RKO (cell line): Measurements from ENCODE around the gene STIL.
"Not testable (repeated sequence)": the region's sequence is repeated elsewhere in the genome, so short reads cannot be mapped to it uniquely, and the experiment has no call there.

Experiments used
- DNase-seq: peaks from one replicate; pipeline ENCODE4 v3.0.0-alpha.2; 2016; ENCODE audit warnings: low spot score

The STIL gene

DNA sequence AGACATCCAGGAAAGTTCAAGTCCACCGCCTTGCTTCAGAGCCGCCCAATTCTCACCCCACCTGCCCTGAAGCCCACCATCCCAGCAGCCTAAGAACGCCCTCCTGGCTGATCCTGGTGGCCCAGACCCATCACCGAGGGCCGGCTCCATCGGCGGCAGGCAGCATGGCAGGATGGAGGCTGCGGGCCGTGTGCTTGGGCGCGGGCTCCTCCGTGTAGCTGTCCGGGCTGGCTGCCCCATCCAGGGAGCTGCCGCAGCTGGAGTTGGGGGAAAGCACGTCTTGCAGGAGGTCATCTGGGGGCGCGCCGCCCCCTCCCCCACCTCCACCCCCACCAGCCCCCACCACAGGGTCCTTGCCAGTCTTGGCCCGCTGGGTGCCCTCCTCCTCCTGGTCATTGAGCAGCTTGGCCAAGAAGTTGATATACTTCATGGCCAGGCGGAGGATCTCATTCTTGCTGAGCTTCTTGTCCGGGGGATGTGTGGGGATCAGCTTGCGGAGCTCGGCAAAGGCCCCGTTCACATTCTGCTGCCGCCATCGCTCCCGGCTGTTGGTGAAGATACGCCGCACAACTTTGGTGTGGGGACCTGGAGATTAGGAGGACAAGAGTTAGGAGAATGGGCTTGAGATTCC, 94.2 kb downstream of the STIL start:
- no peak for DNase-seq

- DNase-seq = no peak
Observed at GRCh38 chr1:47219001-47219400, 94.9 kb downstream of the STIL start.

DNA sequence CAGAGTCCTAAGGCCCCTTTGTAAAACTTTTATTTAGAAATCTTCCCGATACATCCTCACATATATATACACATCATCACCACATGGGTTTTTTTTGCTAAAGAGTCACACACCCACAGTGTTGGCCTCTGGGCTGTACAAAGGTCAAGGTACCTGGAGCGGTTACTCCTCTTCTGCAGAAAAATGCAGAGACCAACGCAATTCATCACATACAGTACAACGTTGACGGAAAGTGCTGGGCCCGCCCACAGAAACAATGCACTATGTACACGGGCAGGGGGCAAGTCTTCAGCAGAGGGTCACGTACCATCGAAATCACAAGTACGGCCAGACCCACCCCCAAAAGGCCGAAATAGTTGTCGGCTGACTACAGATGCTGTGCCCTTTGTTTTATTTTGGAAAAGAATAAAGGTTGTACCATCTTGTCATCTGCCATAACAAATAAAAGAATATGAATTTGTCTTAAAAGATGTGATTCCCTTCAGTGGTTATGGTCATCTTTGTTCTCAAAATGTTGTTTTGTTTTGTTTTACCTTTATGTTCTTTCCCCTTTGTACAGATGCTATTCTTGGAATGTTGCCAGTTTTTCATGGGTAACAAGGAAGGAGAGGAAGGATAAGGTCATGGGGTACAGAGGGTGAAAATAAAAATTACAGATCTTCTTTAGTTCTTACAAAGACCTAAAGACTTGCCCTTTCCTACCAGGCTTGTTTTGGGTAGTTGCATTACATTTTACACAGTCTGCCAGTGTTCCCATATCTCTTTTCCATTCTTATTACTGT, 97.5 kb downstream of the STIL start:
- no peak for DNase-seq

DNA sequence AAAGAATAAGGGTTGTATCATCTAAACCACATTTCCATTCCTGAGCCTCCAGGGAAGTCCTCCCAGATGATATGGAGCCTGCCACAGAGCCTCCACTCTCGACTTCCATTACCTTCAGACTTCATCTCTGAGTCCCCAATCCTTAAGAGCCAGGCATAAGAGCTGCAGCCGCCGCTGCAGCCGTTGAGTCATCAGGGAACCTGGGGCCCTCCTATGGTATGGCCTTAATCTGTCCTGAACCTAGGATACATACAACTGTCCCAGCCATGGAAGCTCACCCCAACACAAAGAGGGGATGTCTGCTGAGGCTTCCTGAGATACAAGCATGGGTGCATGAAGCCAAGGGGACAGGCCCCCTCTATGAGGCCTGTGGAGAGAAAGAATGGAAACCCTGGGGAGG, 98.2 kb downstream of the STIL start:
- DNase-seq = no peak

DNA sequence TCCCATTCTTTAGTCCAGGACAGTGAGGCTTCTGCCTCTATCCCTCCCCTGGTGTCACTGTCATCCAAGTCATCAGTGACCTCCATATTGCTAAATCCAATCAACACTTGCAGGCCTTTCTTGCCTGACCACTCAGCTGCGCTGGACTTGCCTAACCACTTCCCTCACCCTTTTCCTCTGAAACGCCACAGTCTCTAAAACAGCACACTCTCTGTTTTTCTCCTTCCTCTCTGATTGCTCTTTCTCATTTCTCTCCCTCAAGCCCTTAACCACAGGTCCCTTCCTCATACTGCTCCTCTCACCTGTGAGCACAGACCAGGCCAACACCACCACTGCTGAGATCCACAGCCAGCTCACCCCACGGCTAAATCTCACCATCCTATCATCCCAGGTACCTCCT, 99.4 kb downstream of the STIL start:
- DNase-seq = no peak

GRCh38 chr1:47213230-47213963, 100.5 kb downstream of the STIL start:
- DNase-seq = no peak

GRCh38 chr1:47212636-47213229, 101.2 kb downstream of the STIL start:
- DNase-seq = no peak

DNA sequence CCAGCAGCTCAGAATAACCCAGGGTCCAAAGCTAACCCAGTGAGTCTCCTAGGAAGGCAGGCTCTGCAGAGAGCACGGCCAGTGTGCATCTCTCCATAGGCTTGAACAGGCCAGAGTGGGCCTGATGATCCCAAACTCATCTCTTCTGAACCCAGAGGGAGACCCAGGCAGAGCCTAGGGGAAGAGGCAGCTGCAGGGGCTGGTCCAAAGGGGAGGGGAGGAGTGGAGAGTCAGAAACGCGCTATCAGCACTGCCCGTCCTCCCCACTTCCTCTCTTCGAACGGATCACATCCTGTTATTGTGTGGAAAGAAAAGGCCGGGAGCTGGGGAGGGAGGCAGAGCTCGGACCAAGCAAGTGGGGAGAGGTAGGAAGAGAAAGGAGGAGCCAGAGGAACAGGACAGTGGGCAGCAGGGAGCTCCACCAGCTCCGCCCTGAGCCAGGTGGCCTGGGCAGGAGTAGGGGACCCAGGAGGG, 102.1 kb downstream of the STIL start:
- DNase-seq = no peak

DNA sequence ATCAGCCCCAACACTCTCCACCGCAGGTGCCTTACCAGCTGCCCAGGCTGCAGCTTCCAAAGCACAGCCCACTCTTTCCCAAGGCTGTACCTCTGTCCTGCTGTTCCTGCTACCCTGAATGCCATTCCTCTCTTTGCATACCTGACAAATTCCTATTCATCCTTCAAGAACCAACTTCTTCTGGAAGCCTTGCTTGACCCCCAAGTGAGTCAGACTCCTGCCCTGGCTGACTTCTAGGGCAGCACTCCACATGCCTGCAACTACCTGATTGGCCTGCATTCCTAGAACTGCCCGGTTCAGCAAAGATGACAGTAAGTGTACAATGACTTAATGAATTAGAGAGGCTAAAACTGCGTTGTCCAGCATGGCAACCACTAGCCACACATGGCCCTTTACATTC, 103.3 kb downstream of the STIL start:
- DNase-seq = no peak

DNA sequence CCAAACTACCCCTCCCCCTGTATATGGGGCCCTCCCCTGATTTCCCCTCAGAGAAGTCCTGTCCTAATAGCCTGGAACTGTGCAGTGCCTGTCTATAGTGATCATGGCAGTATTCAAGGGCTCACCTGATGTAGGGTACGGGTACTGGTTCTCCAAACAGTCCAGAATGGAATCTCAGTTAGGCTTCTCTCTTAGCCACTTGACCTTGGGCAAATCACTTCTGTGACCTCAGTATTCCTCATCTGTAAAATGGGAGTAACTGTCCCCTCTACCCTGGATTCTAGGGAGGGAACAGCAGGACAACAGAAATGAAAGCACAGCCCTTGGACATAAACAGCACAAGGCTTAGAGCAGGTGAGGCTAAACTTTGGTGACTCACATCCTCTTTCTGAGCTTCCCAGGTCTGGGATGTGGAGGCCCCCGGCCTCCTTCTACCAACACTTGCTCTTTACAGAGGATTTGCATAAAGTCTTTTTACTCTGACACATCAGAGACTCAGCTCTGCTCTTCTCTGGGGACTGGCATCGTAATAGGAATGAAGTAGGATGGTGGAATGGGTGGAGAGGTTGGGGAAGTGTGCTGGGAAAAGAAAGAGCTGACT, 104.1 kb downstream of the STIL start:
- DNase-seq = no peak

DNA sequence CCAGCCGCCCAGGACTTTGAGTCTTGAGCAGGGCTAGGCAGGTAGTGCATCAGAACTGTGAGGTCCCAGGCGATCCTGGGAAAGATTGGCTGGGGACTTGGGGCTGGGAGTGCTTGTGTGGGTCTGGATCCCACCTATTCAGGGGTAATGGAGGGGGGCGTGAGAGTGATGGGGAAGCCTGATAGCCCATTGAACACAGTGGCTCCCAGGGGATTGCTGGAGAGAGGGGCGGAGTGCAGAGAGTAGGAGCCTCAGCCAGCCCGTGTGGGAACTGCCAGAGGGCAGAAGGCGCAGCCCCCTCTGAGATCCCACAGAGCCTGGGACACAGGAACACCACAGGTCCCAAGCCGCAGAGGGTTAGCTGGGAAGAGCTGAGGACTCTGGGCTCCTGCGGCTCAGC, 104.9 kb downstream of the STIL start:
- DNase-seq = no peak

- DNase-seq = no peak
Observed at GRCh38 chr1:47208374-47208850, 105.5 kb downstream of the STIL start.

- DNase-seq = peak; percentile 66
Observed at GRCh38 chr1:47207803-47208373, 106.1 kb downstream of the STIL start.

DNA sequence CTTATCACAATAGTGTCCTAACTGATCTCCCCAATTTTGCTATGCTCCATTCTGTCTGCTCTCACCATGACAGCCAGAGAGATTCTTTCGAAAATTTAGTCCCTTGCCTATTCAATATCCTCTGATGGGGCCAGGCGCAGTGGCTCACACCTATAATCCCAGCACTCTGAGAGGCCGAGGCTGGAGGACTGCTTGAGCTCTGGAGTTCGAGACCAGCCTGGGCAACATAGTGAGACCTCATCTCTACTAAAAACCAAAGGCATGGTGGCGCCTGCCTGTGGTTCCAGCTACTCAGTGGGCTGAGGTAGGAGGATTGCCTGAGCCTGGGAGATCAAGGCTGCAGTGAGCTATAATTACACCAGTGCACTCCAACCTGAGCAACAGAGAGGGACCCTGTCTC, 108.0 kb downstream of the STIL start:
- DNase-seq = no peak

GRCh38 chr1:47203504-47203903, 110.4 kb downstream of the STIL start:
- DNase-seq = not testable (repeated sequence)

DNA sequence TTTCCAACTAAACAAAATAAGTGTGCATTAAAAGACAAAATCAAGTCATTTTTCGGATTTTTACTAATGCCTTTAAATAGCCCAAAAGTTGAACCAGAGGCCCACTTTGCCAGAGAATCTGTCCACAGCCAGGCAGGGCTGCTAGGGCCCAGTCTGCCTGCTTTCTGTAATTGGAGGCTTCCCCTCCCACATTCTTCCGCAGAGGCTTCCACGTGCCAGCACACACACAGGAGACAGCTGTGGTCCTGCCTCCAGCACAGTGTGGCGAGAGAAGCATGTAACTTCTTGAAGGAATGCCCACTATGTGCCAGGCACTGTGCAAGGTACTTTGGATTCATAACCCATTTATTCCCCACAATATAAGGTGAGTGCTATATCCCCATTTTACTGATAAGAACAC, 112.8 kb downstream of the STIL start:
- no peak for DNase-seq
